Cardiac septum (tissue), 1 donor: ENCODE measurements around the gene PRKAG2. TPM values are rescaled to one million over a fixed set of nuclear protein-coding genes. Genes with fewer than 3 reads are reported as not detected.

Experiments
- DNase-seq: peaks from one replicate; pipeline ENCODE4 v3.0.0-alpha.2; 2020; ENCODE audit warnings: low spot score
- intact Hi-C: fragments of 100-400 bp; cut with DNase I; formaldehyde crosslinking; loops from one replicate; pipeline ENCODE4 v1.14.0; 2022
- total RNA-seq: library from RNA; stranded (reverse); fragmentation: NEBNext Ultra II Directional; extraction: Animal tissue kit (Norgen Biotek cat#: 25700); gene quantifications from one replicate; pipeline ENCODE4 v1.2.1, GENCODE V29; 2021
- donor health status: DM: no; HTN: no; CAD: no.

Gene PRKAG2
- total RNA-seq, 1 donor from 2014 or later = 106 TPM

DNA sequence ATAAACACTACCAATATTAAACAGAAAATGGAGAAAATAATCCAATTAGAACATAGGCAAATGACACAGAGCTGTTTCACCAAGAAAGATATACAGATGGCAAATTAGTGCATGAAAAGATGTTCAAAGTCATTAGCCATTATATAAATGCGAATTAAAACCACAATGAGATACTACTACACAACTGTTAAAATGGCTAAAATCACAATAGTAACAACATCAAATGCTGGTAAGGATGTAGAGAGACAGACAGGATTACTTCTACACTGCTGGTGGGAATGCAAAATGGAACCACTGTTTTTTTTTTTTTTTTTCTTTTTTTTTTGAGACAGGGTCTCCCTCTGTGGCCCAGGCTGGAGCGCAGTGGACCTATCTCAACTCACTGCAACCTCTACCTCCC, 242.3 kb downstream of the PRKAG2 start:
- no peak for DNase-seq
- intact Hi-C loops = loop anchor here (5.0 kb wide), 1 partner anchor 103 kb away; no protein-coding TSS in a partner anchor

DNA sequence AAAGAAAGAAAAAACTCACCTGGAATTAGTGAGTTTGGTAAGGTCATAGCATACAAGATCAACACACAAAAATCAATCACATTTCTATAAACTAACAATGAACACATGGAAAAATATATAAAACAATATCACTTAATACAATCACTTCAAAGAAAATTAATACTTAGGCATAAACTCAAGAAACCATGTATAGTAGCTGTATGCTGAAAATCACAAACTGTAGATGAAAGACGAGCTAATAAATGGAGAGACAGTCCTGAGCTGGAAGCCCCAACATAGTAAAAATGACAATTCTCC, 243.5 kb downstream of the PRKAG2 start:
- intact Hi-C loops = loop anchor here (2.0 to 5.0 kb wide), 3 partner anchors 61 to 115 kb away; partner anchors contain the start of gene RHEB
- DNase-seq = no peak

DNA sequence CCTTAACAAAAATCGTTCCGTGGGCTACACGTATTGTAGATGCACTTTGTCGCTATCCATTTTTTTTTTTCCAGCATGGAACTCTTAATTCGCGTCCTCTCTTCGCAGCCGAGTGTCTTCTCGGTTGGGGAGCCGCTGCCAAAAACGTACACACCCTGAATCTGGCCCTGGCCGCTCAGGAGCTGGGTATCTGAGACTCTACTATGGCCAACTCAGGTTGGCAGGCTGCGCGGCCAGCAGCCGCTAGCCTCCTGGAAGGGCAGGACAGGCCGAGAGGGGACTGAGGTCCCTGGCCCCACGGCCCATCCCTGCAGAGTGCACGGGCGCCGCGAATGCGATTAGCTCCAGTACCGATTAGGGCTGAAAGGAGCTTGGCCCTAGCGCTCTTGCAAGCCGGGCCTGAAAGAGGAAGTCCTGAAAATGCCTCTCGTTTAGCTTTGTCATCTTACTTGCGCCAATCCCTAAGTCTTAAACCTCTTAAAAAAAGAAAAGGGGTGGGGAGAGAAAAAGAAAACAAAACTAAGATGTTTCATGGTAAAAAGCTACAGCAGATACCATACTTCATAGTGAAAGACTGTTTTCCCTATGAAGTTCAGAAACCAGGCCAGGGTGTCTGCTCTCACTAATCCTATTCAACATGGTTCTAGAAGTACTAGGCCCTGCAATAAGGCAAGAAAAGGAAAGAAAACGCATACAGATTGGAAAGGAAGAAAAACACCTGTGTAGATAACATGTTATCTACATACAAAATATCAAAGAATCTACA, 244.0 kb downstream of the PRKAG2 start:
- intact Hi-C loops = loop anchor here (2.0 to 5.0 kb wide), 3 partner anchors 62 to 114 kb away; partner anchors contain the start of gene RHEB

DNA sequence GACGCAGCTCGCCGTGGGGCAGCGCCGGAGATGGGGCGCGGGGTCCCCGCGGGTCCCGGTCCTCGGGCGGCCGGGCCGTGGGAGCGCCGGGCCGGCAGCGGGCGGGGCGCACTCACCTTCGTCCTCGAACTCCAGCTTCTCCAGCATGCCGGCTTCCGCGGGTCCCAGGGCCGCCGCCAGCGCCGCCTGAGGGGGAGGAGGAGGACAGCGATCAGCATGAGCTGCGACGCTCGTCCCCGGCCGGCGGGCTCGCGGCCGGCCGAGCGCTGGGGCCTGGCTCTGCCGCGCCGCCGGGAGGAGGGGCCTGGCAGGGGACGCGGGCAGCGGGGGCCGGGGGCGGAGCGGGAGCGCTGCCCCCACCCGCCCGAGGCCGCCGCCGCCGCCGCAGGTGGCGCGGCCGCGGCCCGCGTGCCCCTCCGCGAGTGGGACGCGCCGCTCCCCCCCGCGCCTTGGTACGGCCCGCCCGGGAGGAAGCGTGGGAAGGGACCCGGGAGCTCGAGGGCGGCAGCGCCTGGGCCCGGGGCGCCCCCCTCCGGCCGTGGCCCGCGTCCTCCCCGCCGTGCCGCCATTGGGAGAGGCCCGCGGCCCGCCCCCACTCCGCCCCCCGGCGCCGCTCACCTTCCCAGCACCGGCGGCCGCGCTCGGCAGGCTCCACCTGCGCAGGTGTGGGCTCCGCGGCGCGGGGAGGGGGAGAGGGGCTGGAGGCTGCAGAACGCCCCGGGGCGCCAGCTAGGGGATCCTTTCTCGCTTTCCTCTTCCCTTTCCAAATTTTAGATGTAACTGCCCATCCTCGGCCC, 244.8 kb downstream of the PRKAG2 start:
- intact Hi-C loops = loop anchor here (2.0 to 5.0 kb wide), 3 partner anchors 63 to 113 kb away; partner anchors contain the start of gene RHEB
- peak; percentile 95 for DNase-seq

More for the DNA sequence above, 244.0 kb downstream of the PRKAG2 start:
- peak; percentile 86 for DNase-seq

DNA sequence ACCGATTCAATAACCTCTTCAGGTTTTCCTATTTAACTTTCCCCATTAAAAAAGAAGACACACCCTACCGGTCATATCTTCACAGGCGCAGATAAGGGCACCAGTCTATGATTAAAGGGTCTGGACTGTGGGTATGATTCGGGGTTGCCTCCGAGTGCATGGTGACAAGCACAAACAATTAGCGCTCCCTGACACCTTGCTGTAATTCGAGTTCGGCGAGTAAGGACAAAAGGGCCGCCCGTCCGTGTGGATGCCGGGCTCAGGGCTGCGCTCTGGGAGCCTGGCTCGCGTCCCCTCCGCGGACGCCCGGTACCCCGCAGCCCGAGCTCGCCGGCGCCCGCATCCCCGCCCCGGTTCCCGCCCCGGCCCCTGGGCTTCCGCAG, 245.4 kb downstream of the PRKAG2 start:
- intact Hi-C loops = loop anchor here (5.0 kb wide), 1 partner anchor 106 kb away; no protein-coding TSS in a partner anchor
- DNase-seq = no peak

DNA sequence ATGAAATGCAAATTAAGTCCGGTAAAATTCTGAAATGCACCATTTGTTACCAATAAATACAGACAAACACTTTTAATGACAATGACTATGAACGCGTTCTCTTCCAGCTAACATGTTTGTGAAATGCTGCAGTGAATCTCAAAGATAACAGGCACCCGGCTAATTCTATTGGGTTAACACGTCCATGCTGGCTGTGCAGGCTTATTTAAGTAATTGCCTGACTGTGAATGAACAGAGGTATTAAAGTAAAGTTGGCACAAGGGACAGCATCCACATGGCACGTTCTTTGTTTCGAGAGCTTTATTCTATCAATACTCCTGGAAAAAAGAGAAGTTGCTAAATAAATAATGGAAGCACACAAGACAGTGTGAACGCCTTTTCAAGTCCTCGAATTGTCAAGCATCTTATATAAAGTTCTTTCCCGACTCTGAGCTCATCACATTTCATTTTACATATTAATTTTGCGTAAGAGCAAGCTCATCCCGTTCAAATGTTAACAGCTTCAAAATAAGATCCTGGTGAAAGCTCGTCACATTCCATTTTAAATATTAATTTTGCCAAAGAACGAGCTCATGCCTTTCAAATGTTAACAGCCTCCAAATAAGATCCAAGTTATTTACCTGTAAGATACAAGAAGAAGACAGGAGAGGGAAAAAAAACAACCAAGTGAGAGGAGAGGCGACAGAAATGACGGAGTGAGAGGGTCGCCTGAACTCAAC, 245.9 kb downstream of the PRKAG2 start:
- intact Hi-C loops = loop anchor here (5.0 kb wide), 1 partner anchor 106 kb away; no protein-coding TSS in a partner anchor
- no peak for DNase-seq

DNA sequence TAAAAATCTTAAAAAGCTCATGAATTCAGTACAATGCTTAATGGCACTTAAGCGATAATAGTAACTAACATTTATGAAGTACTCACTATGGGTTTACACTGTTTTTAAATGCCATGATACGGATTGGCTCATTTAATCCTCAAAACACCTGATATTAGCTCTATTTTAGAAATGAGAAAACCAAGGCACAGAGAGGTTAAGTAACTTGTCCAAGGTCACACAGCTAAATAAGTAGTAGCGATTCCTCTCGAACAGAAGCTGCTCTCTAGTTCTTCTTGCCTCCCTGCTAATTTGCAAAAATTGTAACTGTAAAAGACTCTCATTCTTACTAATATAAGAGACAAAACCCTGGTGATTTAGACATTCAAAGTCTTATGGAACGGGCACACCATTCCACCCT, 246.6 kb downstream of the PRKAG2 start:
- intact Hi-C loops = loop anchor here (5.0 kb wide), 1 partner anchor 107 kb away; no protein-coding TSS in a partner anchor
- no peak for DNase-seq

DNA sequence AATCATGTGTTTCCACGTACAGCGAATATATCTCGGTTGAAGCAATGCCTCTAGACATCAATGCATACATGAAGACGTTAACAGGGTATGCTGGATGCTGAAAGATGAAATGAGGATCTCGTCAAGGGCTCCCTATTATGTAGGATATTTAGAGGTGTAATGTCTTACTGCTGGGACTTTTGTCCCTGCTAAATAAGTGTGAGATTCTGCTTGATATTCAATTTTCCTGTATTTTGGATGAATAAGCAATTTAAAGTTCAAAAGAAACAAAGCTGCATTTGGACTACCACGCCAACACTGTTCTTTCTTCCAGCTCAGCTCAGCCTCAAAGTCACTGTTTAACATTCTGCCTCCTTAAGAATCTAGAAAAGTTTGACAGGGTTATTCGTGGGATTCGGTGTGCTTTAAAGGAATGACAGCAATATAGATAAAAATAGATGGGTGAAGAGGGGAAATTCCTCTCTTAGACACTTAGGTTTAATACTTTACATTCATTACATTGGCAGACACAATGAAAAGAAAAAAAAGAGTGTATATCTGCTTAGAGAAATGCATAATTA, 247.1 kb downstream of the PRKAG2 start:
- intact Hi-C loops = loop anchor here (1.0 to 10.0 kb wide), 4 partner anchors 108 to 265 kb away; no protein-coding TSS in a partner anchor
- DNase-seq = no peak

DNA sequence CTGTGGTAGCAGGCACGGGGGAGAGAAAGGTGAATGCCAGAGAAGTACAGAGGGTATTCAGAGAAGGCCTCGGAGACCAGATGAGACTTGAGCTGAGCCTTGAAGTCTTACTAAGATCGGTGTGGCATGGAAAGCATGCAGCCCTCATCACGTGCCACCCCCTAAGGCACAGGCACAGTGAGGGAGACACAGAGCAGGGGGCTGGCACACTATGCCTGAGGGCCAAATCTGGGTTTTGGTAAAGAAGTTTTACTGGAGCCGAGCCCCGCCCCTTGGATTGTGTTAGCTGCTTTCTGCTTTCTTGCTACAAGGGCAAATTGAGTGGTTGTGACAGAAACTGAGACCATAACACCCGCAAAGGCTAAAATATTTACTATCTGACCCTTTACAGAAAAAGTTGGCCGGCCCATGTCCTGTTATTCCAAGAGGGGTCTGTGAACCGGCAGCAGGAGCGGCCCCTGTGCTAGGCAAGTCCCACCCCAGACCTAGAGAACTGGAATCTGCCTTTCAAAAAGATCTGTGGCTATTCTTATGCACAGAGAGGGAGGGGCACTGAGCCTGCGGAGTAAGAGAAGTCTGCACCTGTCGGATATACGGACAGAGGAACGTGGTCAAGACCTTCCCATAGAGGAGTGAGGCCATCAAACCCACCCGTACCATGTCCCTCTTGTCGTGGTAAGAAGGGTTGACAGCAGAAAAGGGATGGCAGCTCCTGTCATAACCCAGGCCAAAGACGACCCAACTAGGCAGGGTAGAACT, 247.9 kb downstream of the PRKAG2 start:
- intact Hi-C loops = loop anchor here (1.0 to 10.0 kb wide), 3 partner anchors 126 to 264 kb away; no protein-coding TSS in a partner anchor

DNA sequence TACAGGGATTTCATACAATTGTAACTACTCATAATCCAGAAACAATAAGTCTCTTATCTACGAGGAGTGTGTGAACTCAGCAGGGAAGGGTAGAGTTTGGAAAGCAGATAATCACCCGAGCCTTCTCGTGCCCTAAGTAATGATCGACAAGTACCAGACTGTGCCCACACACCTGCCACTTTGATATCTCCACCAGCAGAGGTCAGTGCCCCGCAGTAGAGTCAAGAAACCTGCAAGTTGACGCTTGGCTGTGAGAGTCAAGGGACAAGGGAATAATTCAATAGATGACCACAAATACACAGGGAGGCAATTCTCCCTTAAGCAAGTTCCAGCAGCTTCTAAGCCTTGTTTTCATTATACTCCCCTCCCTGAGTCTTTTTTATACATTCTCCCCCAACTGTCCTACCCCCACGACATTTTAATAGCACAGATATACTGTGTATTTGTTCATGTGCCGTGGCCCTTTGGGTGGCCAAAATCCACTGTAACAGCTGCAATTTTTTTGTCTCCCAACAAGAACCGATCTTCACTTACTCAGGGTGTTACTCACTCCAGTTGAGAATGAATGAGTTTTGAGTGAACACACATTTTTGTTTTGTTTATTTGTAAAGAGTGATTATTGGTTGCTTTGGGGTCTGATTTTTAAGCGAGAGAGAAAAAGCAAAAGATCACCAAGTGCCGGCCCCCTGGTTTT, 250.3 kb downstream of the PRKAG2 start:
- intact Hi-C loops = loop anchor here (10.0 kb wide), 1 partner anchor 262 kb away; no protein-coding TSS in a partner anchor
- no peak for DNase-seq

More for the DNA sequence above, 247.9 kb downstream of the PRKAG2 start:
- peak; percentile 60 for DNase-seq

DNA sequence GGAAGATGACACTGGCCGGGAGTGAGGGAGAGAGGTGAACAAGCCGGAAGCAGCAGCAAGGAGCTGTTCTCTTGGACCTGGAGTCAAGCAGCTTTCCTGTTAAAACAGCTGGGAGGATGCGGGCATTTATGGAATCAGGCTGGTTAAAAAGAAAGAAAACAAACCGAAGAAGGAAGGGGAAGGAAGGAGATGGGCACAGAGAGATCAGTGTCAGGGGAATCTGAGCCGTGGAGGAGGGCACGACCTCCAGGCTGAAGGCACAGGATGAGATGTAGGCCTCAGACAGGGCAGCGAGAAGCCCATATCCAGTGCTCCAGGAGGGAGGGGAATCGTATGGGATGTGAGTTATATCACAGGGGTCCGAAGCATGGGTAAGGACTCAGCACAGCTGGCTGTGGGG, 251.3 kb downstream of the PRKAG2 start:
- intact Hi-C loops = loop anchor here (10.0 kb wide), 1 partner anchor 261 kb away; no protein-coding TSS in a partner anchor
- no peak for DNase-seq

DNA sequence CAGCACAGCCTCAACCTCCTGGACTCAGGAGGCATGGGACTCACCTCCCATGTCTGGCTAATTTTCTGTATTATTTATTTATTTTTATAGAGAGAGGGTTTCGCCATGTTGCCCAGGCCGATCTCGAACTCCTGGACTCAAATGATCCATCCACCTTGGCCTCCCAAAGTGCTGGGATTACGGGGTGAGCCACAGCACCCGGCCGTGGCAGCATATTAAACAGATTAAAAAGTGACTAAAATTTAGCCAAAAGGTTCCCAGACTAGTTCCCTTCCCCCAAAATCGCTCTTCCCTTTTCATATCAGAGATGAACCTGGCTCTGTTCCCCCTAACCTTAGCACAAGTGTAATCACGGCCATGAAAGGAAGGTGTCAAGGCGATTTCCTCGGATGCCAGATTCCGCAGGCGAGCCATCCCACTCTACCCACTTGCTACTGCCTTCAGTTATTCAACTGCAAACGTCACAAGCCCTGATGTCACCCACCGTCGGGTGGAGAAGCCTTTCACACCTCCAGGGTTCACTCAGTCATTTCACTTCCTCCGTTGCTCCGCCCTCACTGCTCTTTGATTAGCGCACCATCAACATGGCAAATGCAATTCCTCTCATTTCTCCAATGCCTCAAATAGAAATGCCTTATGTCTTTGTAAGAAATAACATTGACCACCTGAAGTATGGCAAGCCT, 252.5 kb downstream of the PRKAG2 start:
- intact Hi-C loops = loop anchor here (10.0 kb wide), 1 partner anchor 260 kb away; no protein-coding TSS in a partner anchor
- DNase-seq = no peak

DNA sequence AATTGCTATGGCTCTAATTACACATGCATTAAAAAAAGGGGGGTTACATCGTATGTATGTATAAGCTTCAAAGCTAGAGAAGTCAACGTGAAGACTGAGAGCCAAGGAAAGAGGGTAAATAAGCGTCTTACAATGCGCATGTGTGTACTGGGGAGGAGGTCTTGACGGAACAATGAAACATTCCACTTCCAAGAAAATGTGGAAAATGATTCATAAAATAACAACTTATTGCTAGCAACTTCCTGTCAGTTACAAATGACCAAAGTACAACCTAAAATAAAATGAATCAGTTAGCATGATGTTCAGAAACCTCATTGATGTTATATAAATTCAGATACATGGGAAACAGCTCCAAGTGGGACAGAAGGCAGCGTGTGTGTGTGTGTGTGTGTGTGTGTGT, 253.1 kb downstream of the PRKAG2 start:
- DNase-seq = no peak
- intact Hi-C loops = loop anchor here (10.0 kb wide), 1 partner anchor 259 kb away; no protein-coding TSS in a partner anchor

DNA sequence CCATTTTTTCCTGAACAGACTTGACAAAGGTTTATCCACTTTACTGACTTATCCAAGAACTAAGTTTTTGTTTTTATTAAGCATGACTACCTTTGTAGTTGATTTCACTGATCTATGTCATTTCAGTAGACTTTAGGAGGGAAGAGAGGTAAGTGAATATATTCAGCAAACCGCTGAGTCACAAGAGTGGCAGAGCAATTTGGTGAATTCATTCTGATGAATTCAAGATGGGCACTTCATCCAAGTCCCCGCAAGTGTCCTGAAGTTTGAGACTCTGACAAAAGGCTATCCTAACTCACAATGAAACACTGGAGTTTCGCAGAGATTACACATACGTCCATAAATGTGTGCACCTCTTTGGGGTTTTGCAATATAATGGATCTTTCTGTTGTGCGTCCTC, 255.0 kb downstream of the PRKAG2 start:
- no peak for DNase-seq
- intact Hi-C loops = loop anchor here (10.0 kb wide), 1 partner anchor 257 kb away; no protein-coding TSS in a partner anchor

DNA sequence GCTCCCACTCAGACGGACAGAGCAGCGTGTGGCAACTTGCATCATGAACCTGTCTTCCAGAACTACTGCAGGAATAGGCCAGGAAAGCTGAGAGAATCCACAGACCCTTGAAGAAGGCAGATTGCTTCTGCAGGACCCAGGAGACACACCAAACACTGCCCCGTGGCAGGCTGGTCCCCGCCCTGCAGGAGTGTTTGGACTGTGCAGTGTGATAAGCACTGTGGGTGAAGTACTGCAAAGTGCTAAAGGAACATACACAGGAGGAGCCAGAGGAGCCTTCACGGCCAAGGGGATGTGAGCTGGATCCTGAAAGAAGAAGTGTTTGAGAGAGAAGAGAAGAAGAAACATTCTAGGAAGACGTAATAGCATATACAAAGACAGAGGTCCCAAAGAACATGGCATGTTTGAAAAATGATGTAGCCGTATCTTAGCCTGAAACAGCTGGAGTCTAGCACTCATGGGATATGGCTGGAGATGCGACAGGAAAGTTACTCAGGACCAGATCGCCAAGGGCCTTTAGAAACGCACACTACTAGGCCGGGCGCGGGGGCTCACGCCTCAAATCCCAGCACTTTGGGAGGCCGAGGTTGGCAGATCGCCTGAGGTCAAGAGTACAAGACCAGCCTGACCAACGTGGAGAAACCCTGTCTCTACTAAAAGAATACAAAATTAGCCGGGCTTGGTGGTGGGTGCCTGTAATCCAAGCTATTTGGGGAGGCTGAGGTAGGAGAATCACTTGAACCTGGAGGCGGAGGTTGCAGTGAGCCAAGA, 260.3 kb downstream of the PRKAG2 start:
- DNase-seq = no peak
- intact Hi-C loops = no loop called here

DNA sequence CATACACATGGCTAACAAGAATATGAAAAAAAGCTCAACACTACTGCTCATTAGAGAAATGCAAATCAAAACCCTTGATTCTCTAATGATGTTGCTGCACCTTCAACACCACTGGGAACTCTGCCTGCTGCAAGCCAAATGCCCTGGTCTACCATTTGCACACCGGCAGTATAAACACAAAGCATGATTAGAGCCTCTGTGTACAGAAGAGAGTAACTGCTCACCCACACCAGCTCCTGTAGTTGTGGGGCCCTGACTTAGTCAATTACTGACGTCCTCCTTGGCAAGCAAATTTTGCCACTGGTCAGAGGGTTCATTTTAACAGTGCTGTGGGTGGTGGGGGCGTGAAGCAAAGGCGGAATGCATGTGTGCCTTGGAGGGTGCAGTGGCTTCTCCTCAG, 261.1 kb downstream of the PRKAG2 start:
- intact Hi-C loops = no loop called here
- no peak for DNase-seq
